GM18951 (cell line): ENCODE results near the gene ADAT2.

Experiments used
- POLR2A ChIP-seq: IDR thresholded peaks from 4 replicates; pipeline ENCODE4 v1.6.1; 2011; ENCODE audit warnings: mild to moderate bottlenecking; ENCODE audit not compliant: insufficient read length, insufficient read depth; ENCODE audit errors: extremely low read depth
- in situ Hi-C: fragments of 300-500 bp; cut with MboI; formaldehyde crosslinking; loops from one replicate; pipeline ENCODE4 v1.12.0; 2022; ENCODE audit warnings: low sequenced_read_pairs, mixed read lengths, inconsistent platforms; ENCODE audit not compliant: unreplicated experiment

ADAT2 gene

GRCh38 chr6:143397227-143398222 lies 53.0 kb downstream of the ADAT2 start:
- TF ChIP-seq POLR2A, result no peak

GRCh38 chr6:143396497-143397226 lies 53.8 kb downstream of the ADAT2 start:
- no peak for TF ChIP-seq POLR2A
- in situ Hi-C loops, result no loop called here

More at GRCh38 chr6:143397227-143398222, 53.0 kb downstream of the ADAT2 start:
- in situ Hi-C loops, result no loop called here

DNA sequence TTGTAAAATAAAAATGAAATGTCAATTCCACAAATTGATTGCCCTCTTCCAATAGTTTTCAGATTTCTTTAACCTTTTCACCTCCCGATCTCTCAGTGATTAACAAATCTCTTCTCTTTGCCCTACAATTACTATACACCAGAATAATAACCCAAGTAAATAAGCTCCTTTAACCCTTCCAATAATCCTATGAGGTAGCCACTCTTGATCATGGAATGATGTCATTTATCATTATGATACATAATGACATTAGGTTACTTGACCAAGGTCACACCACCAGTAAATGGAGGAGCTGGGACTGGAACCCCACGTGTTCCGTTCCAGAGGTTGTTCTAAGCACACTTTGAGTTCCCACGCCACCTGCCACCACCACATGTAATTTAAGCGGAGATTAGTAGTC lies 54.8 kb downstream of the ADAT2 start:
- in situ Hi-C loops, result no loop called here
- no peak for TF ChIP-seq POLR2A

- no peak for TF ChIP-seq POLR2A
- in situ Hi-C loops, result no loop called here
Measured at GRCh38 chr6:143394389-143394788, 56.1 kb downstream of the ADAT2 start.

DNA sequence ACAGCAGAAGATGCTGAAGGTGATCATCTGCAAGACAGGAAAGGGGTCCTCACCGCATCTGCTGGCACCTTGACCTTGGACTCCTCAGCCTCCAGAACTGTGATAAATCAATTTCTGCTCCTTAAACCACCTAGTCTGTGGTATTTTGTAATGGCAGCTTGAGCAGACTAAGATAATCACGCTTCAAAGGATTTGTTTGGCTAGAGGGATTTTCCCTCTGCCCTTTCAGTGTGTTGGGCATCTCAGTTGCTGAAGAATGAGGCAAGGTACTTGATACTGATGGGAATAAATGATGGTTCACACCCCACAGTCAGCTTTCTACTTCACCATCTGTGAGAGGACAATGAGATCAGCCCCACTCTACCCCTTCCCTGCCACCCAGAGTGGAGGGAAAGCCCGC lies 60.2 kb downstream of the ADAT2 start:
- no peak for TF ChIP-seq POLR2A
- in situ Hi-C loops, result no loop called here

DNA sequence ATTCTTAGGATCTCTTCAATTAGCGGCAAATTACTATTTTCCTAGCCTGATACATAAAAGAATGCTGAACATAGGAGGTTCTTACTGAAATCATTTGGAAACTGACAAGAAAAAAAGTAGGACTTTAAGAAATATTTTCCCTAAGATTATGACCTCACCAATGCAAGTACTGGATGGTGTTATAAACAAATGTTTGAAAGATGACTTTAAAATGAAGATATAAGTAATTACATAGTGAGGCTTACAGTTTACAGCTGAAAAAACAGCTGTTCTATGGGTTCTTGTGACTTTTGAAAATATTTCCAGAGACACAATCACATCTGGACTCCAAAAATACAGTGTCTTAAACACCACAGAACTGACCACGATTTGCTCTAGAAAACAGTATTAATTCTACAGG lies 64.9 kb downstream of the ADAT2 start:
- in situ Hi-C loops, result no loop called here
- TF ChIP-seq POLR2A, result no peak

DNA sequence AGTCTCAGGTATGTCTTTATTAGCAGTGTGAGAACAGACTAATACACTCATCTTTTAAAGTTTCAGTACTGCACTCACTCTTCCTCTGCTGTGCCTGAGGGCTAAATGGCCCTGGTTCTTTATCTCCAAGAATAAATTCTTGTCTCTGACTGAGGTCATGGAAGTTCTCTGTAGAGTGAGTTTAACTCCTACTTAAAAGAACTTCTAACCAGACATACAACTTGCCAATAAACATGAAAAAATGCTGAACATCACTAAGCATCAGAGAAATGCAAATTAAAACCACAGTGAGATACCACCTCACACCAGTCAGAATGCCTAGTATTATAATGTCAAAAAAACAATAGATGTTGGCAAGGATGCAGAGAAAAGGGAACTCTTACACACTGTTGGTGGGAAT lies 73.6 kb downstream of the ADAT2 start:
- TF ChIP-seq POLR2A, result no peak
- in situ Hi-C loops, result no loop called here

DNA sequence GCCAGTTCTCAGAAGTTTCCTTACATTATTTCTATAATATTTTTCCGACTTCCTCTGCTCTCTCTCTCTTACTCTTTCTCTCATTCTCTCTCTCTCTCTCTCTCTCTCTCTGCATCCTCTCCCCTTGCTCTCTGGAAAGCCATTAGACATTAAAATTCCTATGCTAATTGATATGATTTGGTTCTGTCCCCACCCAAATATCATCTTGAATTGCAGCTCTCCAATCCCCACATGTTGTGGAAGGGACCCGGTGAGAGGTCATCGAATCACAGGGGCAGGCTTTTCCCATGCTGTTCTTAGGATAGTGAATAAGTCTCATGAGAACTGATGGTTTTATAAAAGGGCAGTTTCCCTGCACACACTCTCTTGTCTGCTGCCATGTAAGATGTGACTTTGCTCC lies 74.1 kb downstream of the ADAT2 start:
- in situ Hi-C loops, result no loop called here
- TF ChIP-seq POLR2A, result no peak

- in situ Hi-C loops, result no loop called here
- TF ChIP-seq POLR2A, result no peak
Measured at GRCh38 chr6:143375022-143375585, 75.4 kb downstream of the ADAT2 start.

DNA sequence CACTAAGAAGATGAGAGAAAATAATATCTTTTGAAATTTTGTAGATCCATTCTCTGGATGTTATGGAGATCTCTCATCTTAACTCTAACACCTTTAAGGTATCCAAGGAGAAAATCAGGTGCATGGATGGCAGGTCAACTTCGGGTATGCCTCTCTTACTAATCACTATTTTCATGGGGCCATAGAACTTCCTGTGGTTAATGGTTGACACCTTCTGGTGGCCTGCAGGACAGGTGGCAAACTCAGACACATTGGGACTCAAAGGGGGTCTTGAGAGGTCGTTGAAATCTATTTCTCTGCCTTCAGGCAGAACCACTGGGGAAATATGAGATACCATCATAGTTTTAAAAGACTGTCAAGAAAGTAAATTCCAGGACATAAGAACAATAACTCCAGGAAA lies 76.5 kb downstream of the ADAT2 start:
- in situ Hi-C loops, result no loop called here
- no peak for TF ChIP-seq POLR2A
